SJSA1 (cell line): Measurements from ENCODE around the gene CAD. TPM values are rescaled to one million over a fixed set of nuclear protein-coding genes. Genes with fewer than 3 reads are reported as not detected.
"Not testable (repeated sequence)": the region's sequence is repeated elsewhere in the genome, so short reads cannot be mapped to it uniquely, and the experiment has no call there.

Experiments
- DNase-seq, 2 experiments: peaks; one replicate each; pipeline ENCODE4 v3.0.0-alpha.2; 2015 to 2020; ENCODE audit warnings: low spot score in 2 of 2, low read depth in 1 of 2
- H3K27ac ChIP-seq: fragments of 250-450 bp; sonication (Bioruptor Pico); 2 replicates; pipeline ENCODE4 v1.5.1; 2020; ENCODE audit warnings: mild to moderate bottlenecking, moderate library complexity
- H3K27me3 ChIP-seq: fragments of 250-450 bp; sonication (Bioruptor Pico); replicated peaks from 2 replicates; pipeline ENCODE4 v1.5.1; 2020; ENCODE audit warnings: mild to moderate bottlenecking, moderate library complexity
- H3K36me3 ChIP-seq: fragments of 250-450 bp; sonication (Bioruptor Pico); 2 replicates; pipeline ENCODE4 v1.5.1; 2020; ENCODE audit warnings: mild to moderate bottlenecking
- H3K4me1 ChIP-seq: fragments of 250-450 bp; sonication (Bioruptor Pico); replicated peaks from 2 replicates; pipeline ENCODE4 v1.6.1; 2021; ENCODE audit warnings: mild to moderate bottlenecking
- H3K4me3 ChIP-seq: fragments of 250-450 bp; sonication (Bioruptor Pico); 2 replicates; pipeline ENCODE4 v1.5.1; 2020; ENCODE audit warnings: mild to moderate bottlenecking
- H3K9me3 ChIP-seq: fragments of 250-450 bp; sonication (Bioruptor Pico); replicated peaks from 2 replicates; pipeline ENCODE4 v1.5.1; 2020; ENCODE audit warnings: mild to moderate bottlenecking
- total RNA-seq: library from RNA; depleted of rRNA; stranded (reverse); fragments of >200 nt; shearing (Covaris generic); gene quantifications from 2 replicates; pipeline ENCODE4 v1.2.3, GENCODE V29; 2014

The CAD gene
- total RNA-seq, 1 experiment from 2014 or later = 17.6 TPM

DNA sequence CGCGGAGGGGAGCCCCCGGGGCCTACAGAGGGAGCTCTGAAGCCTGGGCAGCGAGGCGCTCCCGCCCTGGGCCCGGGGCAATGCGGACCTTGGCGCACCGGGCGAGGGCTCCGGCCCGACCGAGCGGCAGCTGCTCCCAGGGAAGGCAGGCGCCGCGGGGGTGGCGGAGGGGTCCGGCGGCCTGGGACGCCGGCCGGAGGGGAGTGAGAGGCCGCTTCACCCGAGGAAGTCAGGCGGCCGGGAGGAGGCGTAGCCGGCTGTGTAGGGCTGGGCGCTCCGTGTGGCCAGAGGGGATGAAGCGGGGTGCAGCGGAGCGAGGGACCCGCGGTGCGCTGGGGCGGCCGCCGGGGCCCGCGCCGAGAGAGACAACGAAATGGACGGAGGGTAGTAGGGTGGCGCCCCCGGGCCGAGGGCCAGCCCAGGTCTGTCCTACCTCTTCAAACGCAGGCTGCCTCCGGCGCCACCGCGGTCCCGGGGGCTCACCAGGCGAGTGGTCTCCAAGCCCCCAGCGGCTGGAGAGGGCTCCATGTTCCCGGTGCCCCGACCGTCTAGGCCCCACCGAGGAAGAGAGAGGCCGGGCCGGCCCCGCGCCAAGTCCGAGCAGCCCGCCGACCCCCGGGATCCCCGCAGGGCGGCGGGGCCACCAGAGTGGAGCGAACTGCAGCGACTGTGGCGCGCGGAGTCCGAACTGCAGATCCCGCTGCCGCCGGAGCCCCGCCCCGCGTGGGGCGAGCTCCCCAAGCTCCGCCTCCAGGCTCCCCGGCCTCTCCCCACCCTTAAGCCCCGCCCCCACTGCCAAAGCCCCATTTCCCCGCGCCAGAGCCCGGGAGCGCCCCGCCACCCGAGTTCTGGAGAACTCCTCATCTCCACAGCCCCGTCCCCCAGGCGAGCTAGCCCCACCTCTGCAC lies 45.5 kb downstream of the CAD start, which contains the start of gene SLC30A3:
TSS of gene SLC30A3 (minus strand) at position 669 of the 908 bp plus-strand sequence. CDS start at position 528, 141 bp downstream.
- Histone ChIP-seq H3K36me3 (no peaks in the 10 kb centered on the region), H3K27me3 (peaks cover 72% of the 10 kb centered on the region), H3K27ac (no peak within 1 kb of the TSS), H3K9me3 (no peaks in the 10 kb centered on the region), H3K4me1 (peaks cover 30% of the 10 kb centered on the region), H3K4me3 (peak within 1 kb of the TSS; percentile 29)
- peak in 1 of 2 experiments; percentile 36 for DNase-seq

DNA sequence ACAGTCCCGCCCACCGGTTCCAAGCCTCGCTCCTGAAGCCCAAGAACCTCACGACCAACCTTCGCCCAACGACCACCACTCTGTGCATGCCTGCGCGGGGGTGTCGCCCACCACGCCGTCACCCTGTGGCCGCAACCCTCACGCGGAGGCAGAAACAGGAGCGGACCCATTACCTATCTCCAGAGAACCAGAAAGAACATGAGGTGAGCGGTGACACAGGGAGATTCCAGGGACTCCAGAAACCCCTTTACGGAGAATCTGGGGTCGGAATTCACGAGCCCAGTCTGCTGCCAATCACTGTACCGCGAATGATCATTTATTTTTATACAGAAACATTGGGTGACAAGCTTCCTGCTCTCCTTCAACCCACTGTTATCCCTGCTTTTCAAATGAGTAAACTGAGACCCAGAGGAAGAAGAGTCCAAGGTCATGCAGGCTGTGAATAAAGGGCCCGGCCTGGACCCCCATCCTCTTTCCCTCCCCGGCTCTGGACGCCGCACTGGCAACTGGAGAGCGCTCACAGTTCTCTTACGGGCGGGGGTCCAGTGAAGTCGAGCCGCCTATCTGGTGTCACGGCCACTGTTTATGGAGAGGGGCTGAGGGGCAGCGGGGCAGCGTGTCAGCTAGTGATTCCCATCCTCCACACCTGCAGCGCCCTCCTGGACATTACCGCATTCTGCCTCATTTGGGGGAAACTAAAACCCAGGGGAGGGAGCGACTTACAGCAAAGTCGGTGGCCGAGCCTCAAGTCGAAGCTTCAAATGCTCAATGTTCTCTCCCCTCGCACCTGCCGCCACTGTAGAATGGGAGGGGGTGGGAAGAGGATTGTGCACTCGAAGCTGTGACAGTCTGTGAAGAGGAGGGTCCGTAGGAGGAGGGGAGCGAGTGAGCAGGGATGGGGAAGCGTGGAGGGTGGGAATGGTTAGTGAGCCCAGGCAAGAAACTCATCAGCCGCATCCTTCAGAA lies 46.4 kb downstream of the CAD start:
- no peak overlapping the region for H3K27ac ChIP-seq
- no peak overlapping the region for H3K4me3 ChIP-seq
- H3K36me3 ChIP-seq = no peaks in the 10 kb centered on the region
- H3K4me1 ChIP-seq = peaks cover 30% of the 10 kb centered on the region
- no peaks in the 10 kb centered on the region for H3K9me3 ChIP-seq
- peaks cover 71% of the 10 kb centered on the region for H3K27me3 ChIP-seq
- DNase-seq = no peak

DNA sequence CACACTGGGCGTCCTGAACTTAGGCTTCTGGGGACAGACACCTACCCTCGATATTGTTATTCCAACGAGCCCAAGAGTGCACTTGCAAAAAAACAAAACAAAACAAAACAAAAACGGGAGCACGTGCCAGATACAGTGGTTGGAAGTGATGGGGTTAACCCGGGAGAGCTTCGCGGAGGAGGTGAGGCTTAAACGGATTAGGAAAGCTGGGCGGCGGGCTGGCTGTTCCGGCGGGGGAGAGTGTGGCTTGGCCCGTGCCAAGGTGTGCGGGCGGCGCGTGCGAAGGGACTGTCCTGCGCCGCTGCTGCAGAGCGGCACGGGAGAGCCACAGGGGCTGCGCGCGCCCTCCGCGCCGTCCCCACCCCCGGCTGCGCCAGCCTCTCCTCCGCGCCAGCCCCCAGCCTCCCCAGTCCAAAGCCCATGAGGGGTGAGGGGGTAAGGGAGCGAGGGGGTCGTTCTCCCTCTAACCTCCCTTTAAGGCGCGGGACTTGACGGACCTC lies 47.1 kb downstream of the CAD start:
- no peak for DNase-seq
- Histone ChIP-seq H3K36me3 (no peaks in the 10 kb centered on the region), H3K27ac (no peak overlapping the region), H3K4me1 (peaks cover 30% of the 10 kb centered on the region), H3K27me3 (peaks cover 73% of the 10 kb centered on the region), H3K9me3 (no peaks in the 10 kb centered on the region), H3K4me3 (peak overlapping the region; percentile 22)

DNA sequence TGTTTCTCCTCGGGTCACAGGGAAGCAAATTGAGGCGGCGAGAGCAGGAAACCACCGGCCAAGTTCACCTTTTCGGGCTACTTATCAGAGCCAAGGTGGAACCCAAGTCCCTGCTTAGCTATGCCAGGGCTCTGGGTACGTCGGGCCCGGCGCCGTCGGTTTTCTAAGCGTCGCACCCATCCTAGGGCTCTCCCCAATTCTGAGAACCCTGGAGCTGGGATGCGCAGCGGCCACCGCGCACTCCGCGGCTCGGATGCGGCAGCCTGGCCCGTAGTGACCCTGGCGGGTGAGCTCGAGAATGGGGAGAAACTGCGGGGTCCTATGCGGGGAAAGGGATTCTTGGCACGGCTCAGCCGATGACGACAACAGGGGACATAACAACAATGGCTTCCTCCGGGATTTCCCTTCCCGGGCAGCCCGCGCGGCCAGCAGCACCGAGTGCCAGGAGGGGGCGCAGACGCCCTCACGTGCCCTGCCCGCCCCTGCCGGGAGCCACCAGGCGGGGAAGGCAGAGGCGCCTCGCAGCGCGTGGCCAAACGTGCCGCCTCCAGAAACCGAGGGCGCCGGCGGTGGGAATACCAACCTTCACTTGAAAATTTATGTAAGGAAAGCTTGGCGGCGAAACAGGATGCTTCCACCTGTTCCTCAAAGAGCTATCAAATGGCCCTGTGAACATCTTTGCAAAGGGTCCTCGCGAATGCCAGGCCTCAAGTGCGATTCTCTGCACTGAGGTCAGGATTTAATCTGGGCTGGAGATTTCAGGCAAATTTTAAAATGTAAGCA lies 47.8 kb downstream of the CAD start:
- DNase-seq = peak; percentile 75 to 77
- H3K36me3 ChIP-seq = no peaks in the 10 kb centered on the region
- H3K4me1 ChIP-seq = peaks cover 30% of the 10 kb centered on the region
- H3K4me3 ChIP-seq = peak overlapping the region; percentile 22
- H3K27me3 ChIP-seq = peaks cover 70% of the 10 kb centered on the region
- H3K27ac ChIP-seq = no peak overlapping the region
- H3K9me3 ChIP-seq = no peaks in the 10 kb centered on the region

DNA sequence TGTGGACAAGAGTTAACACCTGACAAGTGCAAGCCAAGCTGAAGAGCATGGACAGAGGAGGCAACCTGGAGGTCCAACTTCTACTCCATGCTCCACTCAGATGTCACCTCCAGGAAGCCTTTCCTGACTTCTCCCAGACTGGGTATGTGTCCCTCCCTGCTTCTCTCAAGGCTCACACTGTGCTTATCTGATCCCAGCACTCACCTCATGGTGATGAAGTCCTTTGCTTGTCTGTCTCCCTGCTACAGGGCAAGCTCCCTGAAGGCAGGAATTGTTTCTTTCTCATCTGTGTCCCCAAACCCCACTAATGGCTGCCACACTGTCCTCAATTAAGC lies 48.3 kb downstream of the CAD start:
- Histone ChIP-seq H3K4me1 (peaks cover 30% of the 10 kb centered on the region), H3K27ac (no peak overlapping the region), H3K36me3 (no peaks in the 10 kb centered on the region), H3K27me3 (peaks cover 68% of the 10 kb centered on the region), H3K4me3 (no peak overlapping the region), H3K9me3 (no peaks in the 10 kb centered on the region)
- no peak for DNase-seq

DNA sequence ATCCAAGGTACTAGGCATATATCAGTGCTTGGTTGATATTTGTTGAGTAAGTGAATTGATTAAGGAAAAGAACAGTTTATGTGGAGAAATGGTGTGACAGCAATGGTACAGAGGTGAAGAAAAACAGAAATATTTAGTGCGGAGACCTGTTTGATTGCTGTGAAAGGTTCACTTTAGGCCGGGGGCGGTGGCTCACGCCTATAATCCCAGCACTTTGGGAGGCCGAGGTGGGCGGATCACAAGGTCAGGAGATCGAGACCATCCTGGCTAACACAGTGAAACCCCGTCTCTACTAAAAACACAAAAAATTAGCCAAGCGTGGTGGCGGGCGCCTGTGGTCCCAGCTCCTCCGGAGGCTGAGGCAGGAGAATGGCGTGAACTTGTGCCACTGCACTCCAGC lies 51.1 kb downstream of the CAD start:
- H3K4me3 ChIP-seq, DNase-seq, H3K27ac ChIP-seq, H3K9me3 ChIP-seq, H3K36me3 ChIP-seq: not testable (repeated sequence)
- peaks cover 16% of the 10 kb centered on the region for H3K4me1 ChIP-seq
- H3K27me3 ChIP-seq = peaks cover 45% of the 10 kb centered on the region

DNA sequence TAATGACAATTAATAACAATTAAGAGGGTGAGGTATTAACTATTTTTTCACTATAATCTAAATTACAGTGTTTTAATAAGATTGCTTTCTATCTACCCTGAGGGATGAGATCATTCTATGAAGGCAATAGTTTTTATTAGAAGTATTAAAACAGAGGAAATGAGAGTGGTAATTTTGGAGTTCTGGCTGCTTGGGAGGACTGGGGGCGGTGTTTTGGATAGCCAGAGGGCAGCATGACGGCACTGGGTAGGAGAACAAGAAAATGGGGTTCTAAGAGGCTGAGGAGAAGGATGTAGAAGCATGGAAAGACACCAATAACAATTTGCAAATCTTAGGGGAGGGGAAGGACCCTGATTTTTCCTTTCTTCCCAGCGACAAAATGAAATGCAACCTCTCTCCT lies 53.0 kb downstream of the CAD start:
- DNase-seq = no peak
- H3K4me3 ChIP-seq = no peak overlapping the region
- peaks cover under 1% of the 10 kb centered on the region; the same call in 1 of the 2 replicates for H3K4me1 ChIP-seq
- H3K27ac ChIP-seq = no peak overlapping the region
- no peaks in the 10 kb centered on the region for H3K36me3 ChIP-seq
- H3K27me3 ChIP-seq = peaks cover 28% of the 10 kb centered on the region
- H3K9me3 ChIP-seq = no peaks in the 10 kb centered on the region

DNA sequence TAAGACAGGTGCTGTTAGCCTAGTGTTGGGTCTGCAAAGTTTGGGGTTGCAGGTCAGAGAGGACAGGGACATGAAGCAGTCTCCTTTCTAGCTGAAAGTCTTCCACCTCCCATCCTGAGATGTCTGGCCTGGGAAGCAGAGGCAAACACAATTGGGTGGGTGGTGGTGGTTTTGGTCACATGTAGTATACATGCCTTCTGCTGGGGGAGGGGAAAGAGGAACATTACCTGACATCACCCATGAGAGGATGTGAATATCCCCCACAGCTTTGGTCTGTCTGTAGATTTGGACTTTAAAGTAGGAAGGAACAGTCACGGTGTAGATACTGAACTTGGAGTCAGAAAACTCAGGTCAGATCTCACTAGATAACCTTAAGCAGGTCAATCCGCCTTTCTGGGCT lies 53.5 kb downstream of the CAD start:
- H3K36me3 ChIP-seq = no peaks in the 10 kb centered on the region
- peaks cover 22% of the 10 kb centered on the region for H3K27me3 ChIP-seq
- H3K9me3 ChIP-seq = no peaks in the 10 kb centered on the region
- H3K4me1 ChIP-seq = no peaks in the 10 kb centered on the region
- H3K27ac ChIP-seq = no peak overlapping the region
- H3K4me3 ChIP-seq = no peak overlapping the region
- no peak for DNase-seq

DNA sequence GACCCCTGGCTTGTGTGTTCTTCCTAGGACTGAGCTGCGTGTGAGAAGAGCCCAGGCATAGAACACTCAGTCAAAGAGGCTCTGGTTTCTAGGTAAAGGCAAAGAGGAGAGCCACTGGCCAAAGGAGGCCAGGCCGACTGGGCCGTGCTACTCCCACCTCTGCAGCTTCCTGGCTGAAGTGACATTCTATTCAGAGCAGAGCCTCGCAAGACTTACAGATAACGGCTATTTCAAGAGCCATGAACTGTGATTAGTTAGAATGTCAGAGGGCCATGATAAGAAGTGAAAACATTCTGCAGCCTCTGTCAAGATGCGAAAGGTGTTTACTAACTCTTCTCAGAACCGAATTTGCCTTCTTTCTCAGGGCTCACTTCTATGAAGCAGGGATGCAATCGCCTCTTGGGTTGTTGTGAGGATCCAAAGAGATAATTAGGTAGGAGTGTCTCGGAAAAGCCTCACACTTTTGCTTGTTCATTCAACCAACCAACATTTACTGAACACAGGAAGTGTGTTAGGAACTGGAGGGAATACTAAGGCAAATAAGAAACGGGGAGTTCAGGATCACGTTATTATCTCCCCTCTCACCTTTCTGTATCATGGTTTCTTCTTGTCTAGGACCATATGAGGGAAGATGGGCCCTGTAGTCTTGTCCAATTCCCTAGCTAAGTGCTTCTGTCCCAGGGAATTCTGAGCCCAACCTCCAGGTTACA lies 54.6 kb downstream of the CAD start:
- no peak for DNase-seq
- Histone ChIP-seq H3K36me3 (no peaks in the 10 kb centered on the region), H3K27me3 (peaks cover 17% of the 10 kb centered on the region), H3K4me1 (no peaks in the 10 kb centered on the region), H3K9me3 (no peaks in the 10 kb centered on the region), H3K4me3 (no peak overlapping the region), H3K27ac (no peak overlapping the region)

DNA sequence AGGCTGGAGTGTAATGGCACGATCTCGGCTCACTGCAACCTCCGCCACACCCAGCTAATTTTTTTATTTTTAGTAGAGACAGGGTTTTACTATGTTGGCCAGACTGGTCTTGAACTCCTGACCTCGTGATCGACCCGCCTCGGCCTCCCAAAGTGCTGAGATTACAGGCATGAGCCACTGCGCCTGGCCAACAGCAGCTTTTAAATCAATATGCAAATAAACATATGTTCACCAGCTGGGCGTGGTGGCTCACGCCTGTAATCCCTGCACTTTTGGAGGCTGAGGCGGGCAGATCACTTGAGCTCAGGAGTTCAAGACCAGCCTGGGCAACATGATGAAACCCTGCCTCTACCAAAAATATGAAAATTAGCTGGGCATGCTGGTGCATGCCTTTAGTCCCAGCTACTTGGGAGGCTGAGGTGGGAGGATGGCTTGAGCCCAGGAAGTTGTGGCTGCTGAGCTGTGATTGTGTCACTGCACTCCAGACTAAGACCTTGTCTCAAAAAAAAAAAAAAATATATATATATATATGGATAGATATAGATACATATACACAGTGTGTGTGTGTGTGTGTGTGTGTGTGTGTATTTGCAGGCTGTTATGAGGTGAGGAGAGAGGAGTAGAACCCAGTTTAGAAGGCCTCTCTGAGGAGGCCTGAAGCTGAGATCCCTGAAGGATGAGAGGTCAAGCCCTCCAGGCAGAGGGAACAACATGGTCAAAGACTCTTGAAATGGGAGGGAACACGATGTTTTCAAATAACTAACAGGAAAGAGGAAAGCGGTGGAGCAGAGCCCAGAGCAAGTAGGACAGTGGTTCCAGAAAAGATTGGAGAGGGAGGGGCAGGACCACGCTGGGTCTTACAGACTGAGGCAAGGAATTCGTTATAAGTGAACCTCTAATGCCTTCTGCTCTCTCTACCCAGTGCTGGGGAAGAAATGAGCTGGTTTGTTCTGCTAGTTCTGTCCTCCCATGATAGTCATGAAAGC lies 55.7 kb downstream of the CAD start:
- DNase-seq, H3K27ac ChIP-seq, H3K4me1 ChIP-seq, H3K4me3 ChIP-seq, H3K36me3 ChIP-seq, H3K9me3 ChIP-seq: not testable (repeated sequence)
- peaks cover 17% of the 10 kb centered on the region for H3K27me3 ChIP-seq

DNA sequence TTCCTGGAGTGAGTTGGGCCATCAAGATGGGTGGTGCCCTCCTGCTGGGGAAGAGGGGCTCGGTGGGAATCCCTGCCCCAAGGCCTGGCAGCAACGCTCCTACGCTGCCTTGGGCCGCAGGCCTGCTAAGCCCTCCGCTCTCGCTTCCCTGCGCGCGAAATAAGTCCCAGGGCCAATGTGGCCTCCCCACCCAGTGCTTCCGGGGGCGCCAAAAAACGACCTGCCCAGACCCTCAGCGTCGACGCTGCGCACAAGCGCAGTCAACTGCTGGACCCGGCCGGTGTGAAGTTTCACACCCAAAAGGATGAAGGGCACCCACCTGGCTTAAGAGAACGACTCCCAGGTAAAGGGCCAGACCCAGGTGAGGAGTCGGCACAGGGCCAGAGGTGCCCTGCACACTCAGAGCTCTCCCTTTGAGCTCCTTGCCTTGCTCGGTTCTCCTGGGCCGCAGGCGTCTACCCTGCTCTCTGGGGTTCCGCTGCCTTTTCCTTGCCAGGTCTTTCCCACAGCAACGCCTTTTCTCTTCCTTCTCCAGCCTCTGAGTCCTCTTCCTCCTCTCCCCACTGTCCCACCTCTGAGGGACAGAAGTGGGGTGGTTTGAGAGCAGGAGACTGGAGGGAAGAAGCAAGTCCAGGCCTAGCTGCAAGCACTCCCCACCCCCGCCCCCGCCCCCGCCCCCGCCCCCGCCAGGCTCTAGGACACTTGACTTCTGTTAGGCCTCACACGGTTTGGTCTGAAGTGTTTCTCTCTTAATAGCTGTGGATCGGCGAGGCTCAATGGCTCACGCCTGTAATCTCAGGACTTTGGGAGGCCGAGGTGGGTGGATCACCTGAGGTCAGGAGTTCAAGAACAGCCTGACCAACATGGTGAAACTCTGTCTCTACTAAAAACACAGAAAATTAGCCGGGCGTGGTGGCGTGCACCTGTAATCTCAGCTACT lies 58.3 kb downstream of the CAD start, which contains the start of gene DNAJC5G:
TSS of gene DNAJC5G (plus strand) at position 223 of the 940 bp plus-strand sequence. CDS start 1,296 bp downstream, outside the sequence.
- Histone ChIP-seq H3K9me3 (no peaks in the 10 kb centered on the region), H3K36me3 (no peaks in the 10 kb centered on the region), H3K4me3 (no peak within 1 kb of the TSS), H3K27me3 (peaks cover 10% of the 10 kb centered on the region; the same call in 1 of the 2 replicates), H3K27ac (no peak within 1 kb of the TSS), H3K4me1 (peaks cover 4% of the 10 kb centered on the region; the same call in 1 of the 2 replicates)
- DNase-seq = no peak
